GM19452 (cell line): ENCODE data around the gene DPEP2.
"Not testable (repeated sequence)": the region's sequence is repeated elsewhere in the genome, so short reads cannot be mapped to it uniquely, and the experiment has no call there.

Experiments used
- ATAC-seq: cut with Tn5 transposase; IDR thresholded peaks from one replicate; pipeline ENCODE4 v1.9.1; 2021; ENCODE audit not compliant: unreplicated experiment

Gene DPEP2

DNA sequence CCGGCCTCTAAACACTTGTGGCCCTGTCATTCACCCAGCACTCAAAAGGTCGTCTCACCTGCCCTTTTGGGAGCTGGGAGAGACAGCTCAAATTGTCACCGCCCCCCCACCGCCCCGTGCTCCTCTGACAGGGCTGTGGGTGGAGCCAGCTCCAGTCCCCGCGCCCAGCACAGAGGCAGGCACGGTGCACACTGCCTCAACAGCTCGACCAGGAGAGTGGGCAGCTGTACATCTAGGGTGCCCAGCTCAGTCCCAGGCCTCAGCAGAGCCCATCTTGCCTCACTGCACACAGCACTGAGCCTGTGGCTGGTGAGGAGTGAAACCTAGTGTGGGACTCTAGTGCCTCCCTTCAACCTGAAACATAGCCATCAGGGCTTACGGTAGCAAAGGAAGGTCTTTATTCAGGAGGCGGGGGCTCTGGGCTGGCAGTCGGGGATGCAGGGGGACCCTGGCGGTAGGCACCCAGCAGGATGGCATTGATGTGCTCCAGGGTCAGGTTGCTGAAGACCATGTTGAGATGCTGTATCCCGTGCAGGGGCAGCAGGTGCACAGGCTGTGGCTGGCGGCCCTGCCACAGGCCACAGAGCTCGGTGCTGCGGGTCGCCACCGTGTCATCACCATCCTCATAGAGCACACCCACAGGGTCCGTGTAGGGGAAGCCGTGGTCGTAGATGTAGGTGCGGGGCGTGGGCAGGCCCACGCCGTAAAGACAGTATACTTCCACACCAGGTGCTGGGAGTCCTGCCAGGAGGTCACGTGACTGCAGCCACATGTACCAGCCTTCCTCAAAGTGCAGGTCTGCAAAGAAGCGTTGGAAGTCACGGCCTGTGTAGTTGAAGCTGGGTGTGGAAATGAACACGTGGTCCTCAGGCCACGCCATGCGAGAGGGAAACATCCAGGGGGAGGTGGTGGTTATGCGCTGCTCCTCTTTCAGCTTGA lies 59.5 kb downstream of the DPEP2 start:
- ATAC-seq, result no peak

DNA sequence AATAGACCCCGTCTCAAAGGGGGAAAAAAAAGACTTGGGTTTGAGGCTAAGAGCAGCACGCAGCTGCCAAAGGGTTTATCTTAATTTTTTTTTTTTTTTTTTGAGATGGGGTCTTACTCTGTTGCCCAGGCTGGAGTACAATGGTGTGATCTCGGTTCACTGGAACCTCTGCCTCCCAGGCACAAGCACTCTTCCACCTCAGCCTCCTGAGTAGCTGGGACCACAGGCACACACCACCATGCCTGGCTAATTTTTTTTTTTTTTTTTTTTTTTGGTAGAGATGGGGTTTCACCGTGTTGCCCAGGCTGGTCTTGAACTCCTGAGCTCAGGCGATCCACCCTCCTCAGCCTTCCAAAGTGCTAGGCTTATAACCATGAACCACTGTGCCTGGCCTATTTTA lies 61.6 kb downstream of the DPEP2 start:
- not testable (repeated sequence) for ATAC-seq
